K562 (cell line): Measurements from ENCODE around the gene CCDC9. TPM values are rescaled to one million over a fixed set of nuclear protein-coding genes. Genes with fewer than 3 reads are reported as not detected.

Source experiments
- CREB3 ChIP-seq: fragments of 450-650 bp; conservative IDR thresholded peaks from 2 replicates; pipeline ENCODE4 v1.6.1; 2016; ENCODE audit warnings: missing genetic modification characterization, low read depth, mild to moderate bottlenecking, missing compliant biosample characterization, moderate library complexity
- EGR1 ChIP-seq: fragments of 450-650 bp; conservative IDR thresholded peaks from 2 replicates; pipeline ENCODE4 v1.6.1; 2017; ENCODE audit warnings: mild to moderate bottlenecking
- GTF2B ChIP-seq: IDR thresholded peaks from 2 replicates; pipeline ENCODE4 v1.6.1; 2011; ENCODE audit not compliant: insufficient read length; ENCODE audit errors: extremely low read depth
- HNRNPH1 ChIP-seq: fragments of 200-400 bp; formaldehyde crosslinking; optimal IDR thresholded peaks from 2 replicates; pipeline ENCODE3; 2017; ENCODE audit warnings: low read depth, mild to moderate bottlenecking, low read length, moderate library complexity
- MAFK ChIP-seq: IDR thresholded peaks from 2 replicates; pipeline ENCODE4 v1.6.1; 2011; ENCODE audit warnings: low read length, improper control_type of control experiment
- SRSF3 ChIP-seq: fragments of 200-400 bp; formaldehyde crosslinking; IDR thresholded peaks from 2 replicates; pipeline ENCODE4 v1.6.1; 2016; ENCODE audit warnings: mild to moderate bottlenecking, low read length, moderate library complexity; ENCODE audit not compliant: insufficient read depth
- STAT5B ChIP-seq: fragments of 250-450 bp; sonication (Bioruptor Pico); IDR thresholded peaks from 2 replicates; pipeline ENCODE4 v1.8.0; 2021; ENCODE audit warnings: mild to moderate bottlenecking, inconsistent platforms
- TAF1 ChIP-seq: IDR thresholded peaks from 2 replicates; pipeline ENCODE4 v1.6.1; 2011; ENCODE audit warnings: mild to moderate bottlenecking, low read length, moderate library complexity; ENCODE audit not compliant: insufficient read depth, control insufficient read depth, severe bottlenecking; ENCODE audit errors: extremely low read depth
- THRAP3 ChIP-seq: fragments of 450-650 bp; IDR thresholded peaks from 2 replicates; pipeline ENCODE4 v1.6.1; 2016; ENCODE audit warnings: mild to moderate bottlenecking, inconsistent platforms, borderline replicate concordance
- ZFPM2 ChIP-seq: fragments of 250-450 bp; sonication (Bioruptor Pico); IDR thresholded peaks from 2 replicates; pipeline ENCODE4 v1.5.1; 2022; ENCODE audit warnings: mild to moderate bottlenecking
- ZNF146 ChIP-seq: IDR thresholded peaks from one replicate; pipeline ENCODE4 v1.6.1; 2018; ENCODE audit warnings: missing compliant biosample characterization; ENCODE audit not compliant: unreplicated experiment
- ZNF384 ChIP-seq: IDR thresholded peaks from 2 replicates; pipeline ENCODE4 v1.6.1; 2012; ENCODE audit warnings: low read depth, low read length, improper control_type of control experiment
- ZNF551 ChIP-seq: fragments of 250-450 bp; sonication (Bioruptor Pico); IDR thresholded peaks from 2 replicates; pipeline ENCODE4 v1.5.0; 2021; ENCODE audit warnings: mild to moderate bottlenecking, moderate library complexity
- ZNF589 ChIP-seq: fragments of 200-800 bp; sonication (Bioruptor generic); IDR thresholded peaks from 2 replicates; pipeline ENCODE4 v1.6.1; 2016; ENCODE audit warnings: low read depth, missing genetic modification characterization, missing compliant biosample characterization
- polyA plus RNA-seq, 8 experiments: library from polyadenylated mRNA; depleted of rRNA in 4 of 8; stranded (reverse) in 5 of 8; unstranded in 3 of 8; fragments of >200 nt; fragmentation: Nextera tagmentation in 2 of 8; fragmentation: Illumina TruSeq in 1 of 8; extraction: Ambion mirVana in 2 of 8; extraction: Trizol in 1 of 8; gene quantifications; 2 replicates each; pipeline versions ENCODE4 v1.2.1 to v1.2.3, GENCODE V29; 2011 to 2014; ENCODE audit warnings: inconsistent platforms in 1 of 8, missing spikeins in 1 of 8
- total RNA-seq, 7 experiments: library from RNA; depleted of rRNA in 6 of 7; stranded (reverse); fragments of >200 nt in 6 of 7; fragmentation: Illumina TruSeq in 2 of 7; extraction: Trizol in 2 of 7; gene quantifications; 2 replicates each; pipeline versions ENCODE4 v1.2.1 to v1.2.3, GENCODE V29; 2011 to 2021; ENCODE audit warnings: low replicate concordance in 1 of 7
- TF ChIP-seq, protein P1 (sequence below): fragments of 250-450 bp; sonication (Bioruptor Pico); IDR thresholded peaks from 2 replicates; pipeline ENCODE4 v1.8.0; 2022; ENCODE audit warnings: inconsistent platforms
- TF ChIP-seq, protein P2 (sequence below): fragments of 250-450 bp; sonication (Bioruptor Pico); IDR thresholded peaks from 2 replicates; pipeline ENCODE4 v1.5.0; 2022; ENCODE audit warnings: mild to moderate bottlenecking

The CCDC9 gene
- total and polyA plus RNA-seq, 9 of the 15 experiments (the other 6 are each of a cell fraction or from before 2014, with no cell fraction given), result 0.23 to 38.6 (median 8.4) TPM

DNA sequence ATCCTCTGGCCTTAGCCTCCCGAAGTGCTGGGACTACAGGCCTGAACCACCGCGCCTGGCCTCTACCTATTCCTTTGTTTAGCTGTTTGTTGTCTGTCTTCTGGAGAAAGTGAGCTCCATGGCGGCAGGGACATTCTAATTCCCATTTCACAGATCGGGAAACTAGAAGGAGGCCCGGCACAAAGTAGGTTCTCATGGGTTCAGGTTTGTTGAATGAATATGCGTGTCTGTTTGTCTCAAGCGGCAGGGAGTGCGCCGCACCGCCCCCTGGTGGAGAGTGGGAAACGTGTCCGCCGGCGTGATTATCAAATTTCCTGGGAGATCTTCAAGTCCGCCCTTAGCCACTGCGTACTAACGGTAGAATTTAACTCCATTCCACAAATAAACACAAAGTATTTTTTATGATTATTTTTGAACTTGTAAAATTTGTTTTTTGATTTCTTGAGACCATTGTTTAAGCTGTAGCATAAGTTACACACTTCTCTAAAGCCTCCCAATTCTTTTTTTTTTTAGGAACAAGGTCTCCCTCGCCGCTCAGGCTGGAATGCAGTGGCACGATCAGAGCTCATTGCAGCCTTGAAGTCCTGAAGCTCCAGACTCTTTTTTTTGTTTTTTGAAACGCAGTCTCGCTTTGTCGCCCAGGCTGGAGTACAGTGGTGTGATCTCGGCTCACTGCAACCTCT lies 8.9 kb upstream of the CCDC9 start (continued):
- no peak for TF ChIP-seq GTF2B
- no peak for TF ChIP-seq EGR1
- TF ChIP-seq STAT5B (CRISPR knock-in tag), result no peak
- no peak for TF ChIP-seq ZFPM2 (CRISPR knock-in tag)
- TF ChIP-seq, protein P1, sequence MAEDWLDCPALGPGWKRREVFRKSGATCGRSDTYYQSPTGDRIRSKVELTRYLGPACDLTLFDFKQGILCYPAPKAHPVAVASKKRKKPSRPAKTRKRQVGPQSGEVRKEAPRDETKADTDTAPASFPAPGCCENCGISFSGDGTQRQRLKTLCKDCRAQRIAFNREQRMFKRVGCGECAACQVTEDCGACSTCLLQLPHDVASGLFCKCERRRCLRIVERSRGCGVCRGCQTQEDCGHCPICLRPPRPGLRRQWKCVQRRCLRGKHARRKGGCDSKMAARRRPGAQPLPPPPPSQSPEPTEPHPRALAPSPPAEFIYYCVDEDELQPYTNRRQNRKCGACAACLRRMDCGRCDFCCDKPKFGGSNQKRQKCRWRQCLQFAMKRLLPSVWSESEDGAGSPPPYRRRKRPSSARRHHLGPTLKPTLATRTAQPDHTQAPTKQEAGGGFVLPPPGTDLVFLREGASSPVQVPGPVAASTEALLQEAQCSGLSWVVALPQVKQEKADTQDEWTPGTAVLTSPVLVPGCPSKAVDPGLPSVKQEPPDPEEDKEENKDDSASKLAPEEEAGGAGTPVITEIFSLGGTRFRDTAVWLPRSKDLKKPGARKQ (CRISPR knock-in tag), result no peak
- TF ChIP-seq ZNF589 (CRISPR knock-in tag), result no peak
- TF ChIP-seq ZNF146 (CRISPR knock-in tag), result no peak
- no peak for TF ChIP-seq HNRNPH1
- TF ChIP-seq, protein P2, sequence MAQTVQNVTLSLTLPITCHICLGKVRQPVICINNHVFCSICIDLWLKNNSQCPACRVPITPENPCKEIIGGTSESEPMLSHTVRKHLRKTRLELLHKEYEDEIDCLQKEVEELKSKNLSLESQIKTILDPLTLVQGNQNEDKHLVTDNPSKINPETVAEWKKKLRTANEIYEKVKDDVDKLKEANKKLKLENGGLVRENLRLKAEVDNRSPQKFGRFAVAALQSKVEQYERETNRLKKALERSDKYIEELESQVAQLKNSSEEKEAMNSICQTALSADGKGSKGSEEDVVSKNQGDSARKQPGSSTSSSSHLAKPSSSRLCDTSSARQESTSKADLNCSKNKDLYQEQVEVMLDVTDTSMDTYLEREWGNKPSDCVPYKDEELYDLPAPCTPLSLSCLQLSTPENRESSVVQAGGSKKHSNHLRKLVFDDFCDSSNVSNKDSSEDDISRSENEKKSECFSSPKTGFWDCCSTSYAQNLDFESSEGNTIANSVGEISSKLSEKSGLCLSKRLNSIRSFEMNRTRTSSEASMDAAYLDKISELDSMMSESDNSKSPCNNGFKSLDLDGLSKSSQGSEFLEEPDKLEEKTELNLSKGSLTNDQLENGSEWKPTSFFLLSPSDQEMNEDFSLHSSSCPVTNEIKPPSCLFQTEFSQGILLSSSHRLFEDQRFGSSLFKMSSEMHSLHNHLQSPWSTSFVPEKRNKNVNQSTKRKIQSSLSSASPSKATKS (CRISPR knock-in tag), result no peak
- no peak for TF ChIP-seq ZNF384
- no peak for TF ChIP-seq CREB3 (tag)
- no peak for TF ChIP-seq THRAP3
- no peak for TF ChIP-seq SRSF3
- TF ChIP-seq MAFK, result no peak
- TF ChIP-seq ZNF551 (CRISPR knock-in tag), result no peak
- TF ChIP-seq TAF1, result no peak
